Neural crest cell (in vitro differentiated cells): ENCODE results near the gene MSH5. TPM values are rescaled to one million over a fixed set of nuclear protein-coding genes. Genes with fewer than 3 reads are reported as not detected.
"Not testable (repeated sequence)": the region's sequence is repeated elsewhere in the genome, so short reads cannot be mapped to it uniquely, and the experiment has no call there.

Experiments used
- DNase-seq: peaks from one replicate; pipeline ENCODE4 v3.0.0; 2021; ENCODE audit warnings: low read depth, mixed read lengths, low spot score
- H3K27ac Mint-ChIP-seq: one replicate; pipeline ENCODE4 v1.8.0; 2021; ENCODE audit warnings: mild to moderate bottlenecking, mixed read lengths; ENCODE audit not compliant: unreplicated experiment
- H3K27me3 Mint-ChIP-seq: 2 replicates; pipeline ENCODE4 v1.8.0; 2021; ENCODE audit warnings: low read depth, mild to moderate bottlenecking, mixed read lengths
- H3K36me3 Mint-ChIP-seq: 2 replicates; pipeline ENCODE4 v1.8.0; 2021; ENCODE audit warnings: low read depth, mild to moderate bottlenecking, mixed read lengths
- H3K4me1 Mint-ChIP-seq: 2 replicates; pipeline ENCODE4 v1.8.0; 2021; ENCODE audit warnings: mixed read lengths
- H3K4me3 Mint-ChIP-seq: one replicate; pipeline ENCODE4 v1.8.0; 2021; ENCODE audit warnings: mild to moderate bottlenecking, mixed read lengths
- H3K9me3 Mint-ChIP-seq: 2 replicates; pipeline ENCODE4 v1.8.0; 2021; ENCODE audit warnings: mixed read lengths
- total RNA-seq: library from RNA; stranded (reverse); gene quantifications from 2 replicates; pipeline ENCODE4 v1.2.1, GENCODE V29; 2021
- TF ChIP-seq, protein P1 (sequence below): fragments of 200-600 bp; sonication (generic); conservative IDR thresholded peaks from 2 replicates; pipeline ENCODE4 v1.5.0; 2021; ENCODE audit warnings: antibody characterized with exemption, mild to moderate bottlenecking

The MSH5 gene
- total RNA-seq, 1 donor from 2014 or later = 79.5 TPM

DNA sequence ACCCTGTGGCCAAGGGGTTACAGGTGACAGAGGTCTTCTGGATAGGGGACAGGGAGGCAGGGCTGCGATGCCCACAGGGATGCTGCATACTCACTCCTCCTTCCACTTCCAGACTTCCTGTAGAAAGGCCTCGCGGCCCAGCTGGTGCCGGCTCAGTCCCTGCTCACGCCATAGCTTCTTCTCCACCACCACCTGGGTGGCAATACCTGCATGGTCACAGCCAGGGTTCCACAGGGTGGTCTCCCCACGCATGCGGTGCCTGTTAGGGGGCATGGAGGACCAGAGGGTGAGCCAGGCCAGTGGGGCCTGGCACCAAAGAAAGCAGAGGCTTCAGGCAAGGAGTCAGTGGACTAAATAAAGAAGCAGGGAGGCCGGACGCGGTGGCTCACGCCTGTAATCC, 45.7 kb downstream of the MSH5 start:
- H3K36me3 Mint-ChIP-seq = peaks cover 15% of the 10 kb centered on the region
- H3K27me3 Mint-ChIP-seq = no peaks in the 10 kb centered on the region
- DNase-seq = no peak
- no peaks in the 10 kb centered on the region for H3K9me3 Mint-ChIP-seq
- no peak overlapping the region for H3K27ac Mint-ChIP-seq
- TF ChIP-seq, protein P1, sequence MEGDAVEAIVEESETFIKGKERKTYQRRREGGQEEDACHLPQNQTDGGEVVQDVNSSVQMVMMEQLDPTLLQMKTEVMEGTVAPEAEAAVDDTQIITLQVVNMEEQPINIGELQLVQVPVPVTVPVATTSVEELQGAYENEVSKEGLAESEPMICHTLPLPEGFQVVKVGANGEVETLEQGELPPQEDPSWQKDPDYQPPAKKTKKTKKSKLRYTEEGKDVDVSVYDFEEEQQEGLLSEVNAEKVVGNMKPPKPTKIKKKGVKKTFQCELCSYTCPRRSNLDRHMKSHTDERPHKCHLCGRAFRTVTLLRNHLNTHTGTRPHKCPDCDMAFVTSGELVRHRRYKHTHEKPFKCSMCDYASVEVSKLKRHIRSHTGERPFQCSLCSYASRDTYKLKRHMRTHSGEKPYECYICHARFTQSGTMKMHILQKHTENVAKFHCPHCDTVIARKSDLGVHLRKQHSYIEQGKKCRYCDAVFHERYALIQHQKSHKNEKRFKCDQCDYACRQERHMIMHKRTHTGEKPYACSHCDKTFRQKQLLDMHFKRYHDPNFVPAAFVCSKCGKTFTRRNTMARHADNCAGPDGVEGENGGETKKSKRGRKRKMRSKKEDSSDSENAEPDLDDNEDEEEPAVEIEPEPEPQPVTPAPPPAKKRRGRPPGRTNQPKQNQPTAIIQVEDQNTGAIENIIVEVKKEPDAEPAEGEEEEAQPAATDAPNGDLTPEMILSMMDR = no peak
- no peaks in the 10 kb centered on the region for H3K4me1 Mint-ChIP-seq
- no peak overlapping the region for H3K4me3 Mint-ChIP-seq

DNA sequence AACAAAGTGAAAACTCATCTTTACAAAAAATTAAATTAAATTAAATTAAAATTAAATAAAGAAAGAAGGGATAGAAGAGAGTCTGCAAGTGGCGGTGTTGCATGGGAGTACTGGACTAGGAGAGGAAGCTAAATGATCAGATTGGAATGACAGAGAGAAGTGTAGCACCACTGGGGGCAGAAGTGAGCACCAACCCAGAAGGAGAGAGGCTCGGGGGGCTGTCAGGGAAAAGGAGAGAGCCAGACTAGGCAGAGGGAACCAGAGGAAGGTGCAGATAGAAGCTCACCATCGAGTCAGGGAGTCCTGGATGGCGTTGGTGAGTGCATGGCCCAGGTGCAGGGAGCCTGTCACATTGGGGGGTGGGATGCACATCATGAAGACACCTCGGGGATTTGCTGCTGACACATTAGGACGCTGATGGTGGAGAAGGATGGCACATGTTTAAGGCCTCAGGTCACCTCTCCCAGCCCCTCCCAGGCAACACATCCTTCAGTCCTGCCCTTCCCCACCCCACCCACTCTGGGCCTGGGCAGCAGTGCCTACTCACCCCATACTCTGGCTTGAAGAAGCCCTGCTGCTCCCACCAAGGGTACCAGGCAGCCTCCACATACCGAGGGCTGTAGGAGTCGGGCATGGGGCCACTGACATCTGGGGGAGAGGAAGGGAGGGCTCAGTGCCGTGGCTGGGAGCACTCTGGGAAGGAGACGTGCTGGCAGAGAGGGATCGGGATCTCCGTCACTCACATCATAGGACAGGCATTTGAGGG, 51.7 kb downstream of the MSH5 start:
- H3K27me3 Mint-ChIP-seq = no peaks in the 10 kb centered on the region
- DNase-seq = peak; percentile 74
- peak overlapping the region; percentile 91 for H3K27ac Mint-ChIP-seq
- H3K9me3 Mint-ChIP-seq = no peaks in the 10 kb centered on the region
- peaks cover 15% of the 10 kb centered on the region for H3K36me3 Mint-ChIP-seq
- peak overlapping the region; percentile 86 for H3K4me3 Mint-ChIP-seq
- TF ChIP-seq, protein P1 = peak; percentile 73
- H3K4me1 Mint-ChIP-seq = peaks cover 24% of the 10 kb centered on the region

DNA sequence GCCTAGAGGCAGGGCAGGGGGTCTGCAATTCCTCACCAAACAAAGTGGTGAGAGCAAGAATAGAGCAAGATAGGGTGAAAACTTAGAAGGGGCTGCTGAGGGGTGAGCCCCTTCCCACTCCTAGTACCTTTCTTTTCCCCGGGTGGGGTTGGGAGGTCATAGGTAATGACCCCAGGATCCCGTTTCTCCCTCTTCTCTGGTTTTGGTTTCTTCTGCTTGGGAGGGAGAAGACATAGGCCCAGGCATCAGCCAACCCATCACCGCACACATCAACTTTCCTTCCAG, 52.2 kb downstream of the MSH5 start:
- H3K4me3 Mint-ChIP-seq = peak overlapping the region; percentile 34
- H3K27me3 Mint-ChIP-seq = no peaks in the 10 kb centered on the region
- H3K36me3 Mint-ChIP-seq = peaks cover 15% of the 10 kb centered on the region
- TF ChIP-seq, protein P1 = no peak
- H3K4me1 Mint-ChIP-seq = peaks cover 26% of the 10 kb centered on the region
- H3K27ac Mint-ChIP-seq = peak overlapping the region; percentile 91
- DNase-seq = no peak
- no peaks in the 10 kb centered on the region for H3K9me3 Mint-ChIP-seq

DNA sequence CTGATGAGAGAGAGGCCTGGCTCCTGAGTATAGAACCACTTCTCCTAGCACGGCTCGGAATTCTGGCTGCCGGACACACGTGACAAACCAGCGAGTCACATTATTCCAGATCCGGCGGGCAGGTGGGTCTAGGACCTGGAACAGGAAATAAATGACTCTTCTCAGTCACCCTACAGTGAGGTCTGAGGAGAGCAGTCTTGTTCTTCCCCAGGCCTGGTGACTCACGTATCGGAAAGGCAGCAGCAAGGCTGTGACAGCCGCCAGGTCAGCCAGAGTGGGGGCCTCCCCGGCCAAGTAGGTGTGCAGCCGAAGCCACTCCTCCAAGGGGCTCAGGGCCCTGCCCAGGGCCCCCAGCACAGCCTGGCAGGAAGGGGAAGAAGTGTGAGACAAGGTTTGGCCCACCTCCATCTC, 53.0 kb downstream of the MSH5 start:
- TF ChIP-seq, protein P1 = no peak
- Mint-ChIP-seq H3K36me3 (peaks cover 15% of the 10 kb centered on the region), H3K9me3 (no peaks in the 10 kb centered on the region), H3K4me3 (peak overlapping the region; percentile 49), H3K27ac (peak overlapping the region; percentile 50), H3K27me3 (no peaks in the 10 kb centered on the region), H3K4me1 (peaks cover 28% of the 10 kb centered on the region)
- DNase-seq = no peak

DNA sequence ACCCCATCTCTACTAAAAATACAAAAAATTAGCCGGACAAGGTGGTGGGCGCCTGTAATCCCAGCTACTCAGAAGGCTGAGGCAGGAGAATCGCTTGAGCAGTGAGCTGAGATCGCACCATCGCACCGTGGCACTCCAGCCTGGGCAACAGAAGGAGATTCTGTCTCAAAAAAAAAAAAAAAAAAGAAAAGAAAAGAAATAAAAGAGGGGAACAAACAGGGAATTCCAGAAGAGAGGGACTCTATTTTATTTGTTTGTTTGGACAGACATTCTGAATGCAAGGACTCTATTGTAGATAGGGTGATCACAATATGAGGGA, 54.1 kb downstream of the MSH5 start:
- not testable (repeated sequence) for DNase-seq, H3K9me3 Mint-ChIP-seq, H3K27me3 Mint-ChIP-seq
- Mint-ChIP-seq H3K4me1 (peaks cover 28% of the 10 kb centered on the region), H3K4me3 (peak overlapping the region; percentile 99), H3K27ac (peak overlapping the region; percentile 85), H3K36me3 (peaks cover 17% of the 10 kb centered on the region)

DNA sequence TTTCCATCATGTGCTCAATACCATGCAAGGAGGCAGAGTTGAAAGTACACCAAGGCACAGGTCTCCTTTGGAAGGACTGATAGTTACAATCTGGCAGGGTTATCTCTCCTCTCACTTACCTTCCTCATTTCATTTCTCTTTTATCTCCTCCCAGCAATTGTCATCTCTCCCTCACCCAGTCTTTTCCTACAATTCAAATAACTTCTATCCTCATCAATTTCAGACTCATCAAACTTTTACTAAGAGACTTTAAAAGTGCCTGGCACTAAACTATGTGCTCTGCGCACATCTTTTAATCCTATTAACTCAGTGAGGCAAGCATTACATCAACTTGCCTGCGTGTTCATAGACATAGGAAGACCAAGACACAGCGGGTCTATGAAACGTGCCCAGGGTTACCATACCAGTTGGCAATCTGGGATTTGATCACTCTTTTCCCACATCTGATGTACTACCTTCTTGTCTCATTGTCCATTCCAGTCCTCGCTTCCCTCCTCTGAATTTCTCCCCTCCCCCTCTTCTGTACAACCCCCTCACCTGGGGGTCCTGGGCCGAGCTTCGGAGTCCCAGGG, 54.6 kb downstream of the MSH5 start:
- Mint-ChIP-seq H3K9me3 (no peaks in the 10 kb centered on the region), H3K27me3 (no peaks in the 10 kb centered on the region), H3K4me1 (peaks cover 28% of the 10 kb centered on the region), H3K36me3 (peaks cover 13% of the 10 kb centered on the region), H3K4me3 (peak overlapping the region; percentile 99), H3K27ac (peak overlapping the region; percentile 85)
- TF ChIP-seq, protein P1 = no peak
- DNase-seq = no peak
